Breast epithelium (tissue), 3 donors: ENCODE results near the gene GREB1.

Source experiments
- CTCF ChIP-seq, 3 donors: fragments of 450-650 bp; IDR thresholded peaks; one replicate each; pipeline ENCODE4 v1.5.1; 2016 to 2017; ENCODE audit warnings: antibody characterized with exemption in 3 of 3, mild to moderate bottlenecking in 3 of 3, moderate library complexity in 3 of 3
- POLR2A ChIP-seq: fragments of 450-650 bp; IDR thresholded peaks from one replicate; pipeline ENCODE4 v1.6.1; 2016; ENCODE audit warnings: antibody characterized with exemption, mild to moderate bottlenecking, moderate library complexity

DNA sequence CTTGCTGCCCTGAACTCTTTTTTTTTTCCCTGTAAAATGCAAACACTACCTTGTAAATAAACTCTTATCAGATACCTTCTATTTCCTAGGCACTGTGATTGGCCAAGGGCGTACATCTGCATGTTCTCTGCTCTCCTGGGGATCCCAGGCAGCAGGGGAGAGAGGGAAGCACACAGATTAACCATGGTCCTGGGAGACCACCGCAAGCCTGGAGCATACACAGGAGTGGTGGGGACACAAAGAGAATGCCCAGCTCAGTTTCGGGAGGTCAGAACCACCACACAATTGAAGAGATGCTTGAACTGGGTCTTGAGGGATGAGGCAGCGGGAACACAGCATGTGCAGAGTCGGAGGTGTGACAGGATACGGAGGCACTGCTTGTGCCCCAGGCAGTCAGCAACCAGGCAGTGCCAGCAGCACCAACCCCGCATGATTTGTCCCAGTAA is 2.1 kb downstream of the GREB1 start:
- no peak for TF ChIP-seq POLR2A
- no peak for TF ChIP-seq CTCF (IDR thresholded peaks at IDR 0.05)
